ELR (cell line): ENCODE data around the gene PIK3R1.

Experiments used
- DNase-seq: peaks from one replicate; pipeline ENCODE4 v3.0.0-alpha.2; 2015; ENCODE audit warnings: low read depth

PIK3R1 gene

GRCh38 chr5:68296895-68297294 lies 81.3 kb downstream of the PIK3R1 start:
- no peak for DNase-seq

- no peak for DNase-seq
Observed at GRCh38 chr5:68297656-68298055, 82.1 kb downstream of the PIK3R1 start.

DNA sequence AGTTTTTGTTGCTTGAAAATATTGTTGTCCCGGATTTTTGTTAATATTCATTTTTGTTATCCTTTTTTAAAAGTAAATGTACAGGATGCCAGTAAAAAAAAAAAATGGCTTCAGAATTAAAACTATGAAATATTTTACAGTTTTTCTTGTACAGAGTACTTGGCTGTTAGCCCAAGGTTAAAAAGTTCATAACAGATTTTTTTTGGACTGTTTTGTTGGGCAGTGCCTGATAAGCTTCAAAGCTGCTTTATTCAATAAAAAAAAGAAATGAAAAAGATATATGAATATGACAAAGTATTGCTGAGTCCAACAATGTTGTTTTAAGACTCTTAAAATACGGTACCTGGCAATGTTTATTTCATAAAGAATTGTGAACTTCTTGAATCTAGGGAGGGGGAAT lies 82.9 kb downstream of the PIK3R1 start:
- no peak for DNase-seq

- no peak for DNase-seq
Observed at GRCh38 chr5:68299105-68299504, 83.5 kb downstream of the PIK3R1 start.

- DNase-seq: no peak
Observed at GRCh38 chr5:68299575-68299974, 84.0 kb downstream of the PIK3R1 start.

- peak; percentile 39 for DNase-seq
Observed at GRCh38 chr5:68303038-68303738, 87.6 kb downstream of the PIK3R1 start.

- DNase-seq: no peak
Observed at GRCh38 chr5:68303754-68304420, 88.3 kb downstream of the PIK3R1 start.

DNA sequence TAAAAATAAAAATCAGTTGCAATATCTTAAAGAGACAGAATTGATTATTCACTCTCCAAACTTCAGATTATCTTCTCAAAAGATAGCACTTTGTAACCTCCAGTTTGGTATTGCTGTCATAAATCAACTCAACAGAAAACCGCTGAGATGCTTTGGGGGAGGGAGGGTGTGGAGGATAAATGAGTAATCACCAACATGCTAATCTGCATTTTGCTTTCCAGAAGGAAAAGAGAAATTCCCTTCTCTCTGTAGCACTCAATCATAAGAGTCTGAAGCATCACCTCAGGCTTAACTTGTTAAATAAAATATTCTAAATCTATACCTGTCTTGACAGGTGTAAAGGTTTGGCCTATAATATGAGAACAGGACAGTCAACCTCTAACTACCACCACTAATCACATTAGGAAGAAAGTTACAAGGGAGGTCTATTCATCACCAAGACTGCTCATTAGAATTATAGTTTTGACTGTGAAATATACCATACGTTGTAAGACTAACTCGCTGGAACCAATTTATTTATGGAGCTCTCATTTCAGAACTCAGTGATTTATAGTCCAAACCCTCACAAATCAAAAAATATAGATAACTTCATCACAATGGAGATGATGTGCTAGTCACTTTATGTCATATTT lies 89.0 kb downstream of the PIK3R1 start:
- DNase-seq: peak; percentile 63

DNA sequence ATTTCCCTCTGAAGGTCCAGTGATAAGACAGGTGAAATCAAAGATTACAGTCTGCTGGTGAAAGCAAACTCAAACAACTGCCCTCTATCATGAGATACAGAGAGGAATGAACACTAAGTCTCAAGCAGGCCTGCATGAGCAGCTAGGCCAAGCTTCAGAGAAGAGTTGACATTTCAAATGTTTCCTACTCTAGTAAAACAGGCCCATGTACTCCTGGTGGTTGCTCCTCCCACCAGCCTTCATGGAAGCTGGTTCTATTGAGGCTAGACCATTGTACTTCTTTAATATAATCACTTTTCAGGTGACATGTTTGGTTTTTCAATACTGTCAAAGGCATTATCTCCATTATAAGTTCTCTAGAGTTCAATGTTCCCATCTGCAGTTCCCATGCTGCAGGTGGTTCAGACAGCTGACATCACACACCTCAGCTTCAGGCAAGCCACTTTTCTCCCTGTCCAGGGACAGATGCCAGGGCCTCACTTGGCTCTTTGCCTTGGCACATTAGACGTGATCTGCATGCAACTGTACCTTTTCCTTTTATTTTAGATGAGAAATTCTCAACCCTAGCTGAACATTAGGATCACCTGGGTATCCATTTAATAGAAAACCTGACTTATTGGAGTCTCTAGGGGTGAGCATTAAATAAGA lies 89.8 kb downstream of the PIK3R1 start:
- no peak for DNase-seq

DNA sequence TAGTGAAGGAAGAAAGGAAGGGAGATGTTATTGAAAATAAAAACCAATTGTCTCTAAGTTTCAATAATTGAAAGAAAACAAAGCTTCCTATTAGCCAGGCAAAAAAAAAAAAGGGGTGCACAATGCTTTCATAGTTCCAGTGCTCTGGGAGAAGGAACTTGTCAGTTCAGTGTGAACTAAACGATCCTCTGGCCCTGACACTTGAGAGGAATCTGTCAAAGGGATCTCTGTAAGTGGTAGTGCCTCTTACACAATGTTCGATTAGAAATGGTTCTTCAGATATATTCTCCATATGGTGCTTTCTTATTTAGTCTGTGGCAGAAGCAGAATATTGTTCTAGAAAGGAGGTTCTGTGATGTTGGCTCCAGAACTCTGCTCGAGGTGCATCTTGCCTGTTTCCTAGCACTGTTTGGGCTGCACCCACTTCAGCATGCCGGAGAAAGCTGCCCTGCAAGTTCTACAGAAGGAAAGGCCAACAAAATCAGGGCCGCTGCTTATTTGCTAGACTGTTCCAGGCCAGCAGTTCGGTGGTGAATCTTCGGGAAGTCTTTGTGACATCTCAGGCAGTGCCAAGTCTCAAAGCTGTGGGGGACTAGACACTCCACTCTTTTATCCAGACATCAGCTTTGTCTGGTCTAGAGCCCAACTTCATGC lies 90.9 kb downstream of the PIK3R1 start:
- no peak for DNase-seq

DNA sequence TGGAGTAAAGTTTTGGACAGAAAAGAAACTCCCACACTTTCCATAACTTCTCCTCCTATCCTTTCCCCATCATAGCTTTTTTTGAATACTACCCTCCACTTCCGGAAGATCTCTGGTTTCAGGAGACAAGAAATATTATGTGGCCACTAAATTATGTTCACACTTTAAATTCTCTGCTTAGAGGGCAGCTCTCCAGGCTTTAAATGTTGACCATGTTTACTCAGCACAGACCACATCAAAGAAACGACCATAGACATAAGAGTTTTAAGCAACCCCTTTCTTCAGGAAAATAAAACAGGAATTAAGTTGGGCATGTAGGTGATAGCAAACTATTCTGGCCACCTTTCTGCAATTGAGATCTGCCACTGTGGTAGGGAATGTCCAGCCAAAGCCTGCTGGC lies 97.8 kb downstream of the PIK3R1 start:
- DNase-seq: no peak

DNA sequence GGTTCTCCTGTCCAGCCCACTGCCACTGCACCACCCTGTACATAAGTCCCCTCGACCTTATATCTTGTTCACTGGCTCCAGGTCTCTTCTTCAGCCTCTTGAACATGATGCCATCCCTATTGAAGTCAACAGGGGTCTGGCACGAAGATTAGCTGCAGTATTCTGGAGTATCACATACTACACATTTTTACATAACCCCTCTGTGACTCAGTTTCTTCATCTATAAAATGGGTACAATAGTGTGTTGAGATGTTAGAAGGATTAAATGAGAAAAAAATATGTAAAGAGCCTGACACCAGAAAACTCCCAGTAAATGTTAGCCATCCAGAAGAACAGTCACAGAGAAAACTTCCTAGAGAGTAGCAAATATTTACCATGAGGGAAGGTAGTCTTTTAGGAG lies 98.9 kb downstream of the PIK3R1 start:
- no peak for DNase-seq

DNA sequence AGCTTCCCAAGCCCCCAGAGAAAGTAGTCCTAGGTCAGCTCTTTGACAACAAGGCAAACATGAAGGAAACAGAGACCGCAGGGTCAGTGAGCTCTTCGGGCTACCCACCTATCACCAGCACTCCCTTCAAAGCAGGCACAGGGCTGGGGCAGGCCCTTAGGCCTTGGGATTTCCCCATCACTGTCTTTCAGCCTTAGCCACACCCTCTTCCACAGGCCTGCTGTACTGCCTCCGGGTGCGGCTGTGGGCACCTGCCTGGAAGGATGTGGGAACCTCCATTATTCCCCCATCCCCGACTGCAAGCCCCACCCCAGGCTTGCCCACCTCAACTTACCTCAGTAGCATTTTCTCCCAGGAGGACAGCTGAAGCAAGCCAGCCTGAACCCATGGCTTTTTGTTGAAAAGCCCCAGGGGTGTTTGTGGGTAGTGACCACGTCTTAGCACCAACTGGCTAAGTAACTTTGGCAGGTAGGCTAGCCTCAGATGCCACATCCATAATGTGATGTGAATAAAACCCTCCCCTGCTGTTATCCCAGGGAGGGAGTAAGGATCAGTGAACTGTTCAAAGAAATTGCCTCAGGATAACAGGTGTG lies 100.2 kb downstream of the PIK3R1 start:
- DNase-seq: no peak

- DNase-seq: no peak
Observed at GRCh38 chr5:68316469-68316868, 100.9 kb downstream of the PIK3R1 start.

GRCh38 chr5:68317646-68318045 lies 102.1 kb downstream of the PIK3R1 start:
- DNase-seq: no peak

- peak; percentile 87 for DNase-seq
Observed at GRCh38 chr5:68318955-68319705, 103.6 kb downstream of the PIK3R1 start.

DNA sequence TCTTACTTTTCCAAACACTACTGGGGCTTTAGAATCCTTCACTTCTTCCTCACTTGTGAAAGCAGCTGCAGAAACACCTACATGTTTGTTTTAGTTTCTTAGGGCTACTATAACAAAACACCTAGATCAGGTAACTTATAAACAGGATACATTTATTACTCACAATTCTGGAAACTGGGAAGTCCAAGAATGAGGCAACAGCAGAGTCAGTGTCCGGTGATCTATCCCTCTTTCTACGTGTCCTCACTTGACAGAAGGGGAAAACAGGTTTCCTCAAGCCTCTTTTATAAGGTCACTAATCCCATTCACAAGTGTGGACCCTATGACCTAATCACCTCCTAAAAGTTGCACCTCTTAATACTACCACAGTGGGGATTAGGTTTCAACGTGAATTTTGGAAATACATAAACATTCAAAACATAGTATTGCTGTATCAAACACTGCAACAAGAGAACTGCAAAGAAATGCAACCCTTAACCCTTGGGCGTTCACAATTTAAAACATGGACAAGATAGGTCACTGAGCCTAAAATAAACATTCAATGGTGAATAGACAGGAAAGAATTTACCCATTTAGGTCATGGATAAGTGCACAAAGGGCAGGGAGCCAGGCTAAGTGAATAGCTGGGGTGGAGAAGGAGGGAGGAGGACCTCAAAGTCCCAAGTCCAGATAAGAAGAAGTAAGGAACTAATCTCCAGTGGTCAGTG lies 104.3 kb downstream of the PIK3R1 start:
- DNase-seq: peak; percentile 50

DNA sequence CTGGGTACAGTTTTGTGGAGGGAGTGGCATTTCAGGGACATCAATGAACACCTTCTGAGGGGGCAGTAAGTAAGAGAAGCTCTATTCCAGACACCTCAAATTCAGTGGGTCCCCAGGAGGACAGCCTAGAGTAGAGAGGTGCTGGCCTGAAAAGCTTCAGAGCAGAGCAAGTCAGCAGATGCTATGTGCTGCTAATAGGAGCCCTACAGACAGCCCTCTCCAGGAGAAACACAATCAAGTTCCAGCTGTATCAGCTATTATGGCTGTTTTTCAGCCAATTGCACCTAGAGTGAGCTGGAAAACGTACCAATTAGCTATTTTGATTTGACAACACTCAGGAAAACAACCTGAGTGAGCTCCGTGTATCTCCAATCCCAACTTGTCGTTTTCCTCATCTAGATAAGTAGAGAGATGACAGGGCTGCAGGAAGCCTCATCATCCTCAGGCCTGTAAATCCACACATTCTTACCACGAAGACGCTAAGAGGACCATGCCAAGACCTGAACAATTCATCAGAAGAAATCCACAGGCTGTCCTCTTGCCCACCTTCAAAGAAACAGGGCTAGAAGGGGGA lies 104.9 kb downstream of the PIK3R1 start:
- DNase-seq: no peak

DNA sequence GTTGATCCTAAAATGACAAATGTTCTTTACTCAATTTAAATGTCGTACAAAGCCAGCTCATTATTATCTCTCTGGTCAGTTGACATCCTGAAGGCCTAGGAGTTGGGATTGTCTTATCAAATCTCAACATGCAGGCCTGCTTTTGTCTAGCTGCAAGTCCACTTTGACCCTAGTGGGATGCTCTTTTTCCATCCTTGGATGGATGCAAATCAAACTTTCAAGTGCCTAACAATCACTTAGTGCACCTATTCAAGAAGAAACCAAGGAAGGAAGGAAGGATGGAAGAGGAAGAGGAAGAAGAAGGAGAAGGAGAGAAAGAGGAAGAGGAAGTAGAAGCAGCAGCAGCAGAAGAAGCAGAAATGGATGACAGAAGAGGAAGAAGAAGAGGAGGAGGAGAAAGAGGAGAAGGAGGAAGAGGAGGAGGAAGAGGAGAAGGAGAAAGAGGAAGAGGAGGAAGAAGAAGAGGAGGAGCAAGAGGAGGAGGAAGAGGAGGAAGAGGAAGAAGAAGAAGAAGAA lies 109.6 kb downstream of the PIK3R1 start:
- DNase-seq: no peak
